Colonic mucosa (tissue), 4 donors: ENCODE measurements around the gene NOSIP. TPM values are rescaled to one million over a fixed set of nuclear protein-coding genes. Genes with fewer than 3 reads are reported as not detected.

Experiments
- DNase-seq: peaks from one replicate; pipeline ENCODE4 v3.0.0-alpha.2; 2020
- H3K27ac ChIP-seq: fragments of 200-600 bp; one replicate; pipeline ENCODE4 v1.8.0; 2021
- H3K27me3 ChIP-seq: fragments of 200-600 bp; one replicate; pipeline ENCODE4 v1.8.0; 2021
- H3K36me3 ChIP-seq: fragments of 200-600 bp; one replicate; pipeline ENCODE4 v1.8.0; 2021
- H3K4me1 ChIP-seq: fragments of 200-600 bp; one replicate; pipeline ENCODE4 v1.8.0; 2021; ENCODE audit warnings: mild to moderate bottlenecking
- H3K4me3 ChIP-seq: fragments of 200-600 bp; one replicate; pipeline ENCODE4 v1.8.0; 2021
- H3K9ac ChIP-seq, 2 donors: one replicate each; pipeline ENCODE4 v1.7.0; 2013; ENCODE audit warnings: control low read depth in 2 of 2, low read depth in 2 of 2, low read length in 2 of 2
- H3K9me3 ChIP-seq: fragments of 200-600 bp; one replicate; pipeline ENCODE4 v1.8.0; 2021
- CTCF ChIP-seq: fragments of 200-600 bp; IDR thresholded peaks from one replicate; pipeline ENCODE4 v1.8.0; 2022; ENCODE audit warnings: antibody characterized with exemption, mild to moderate bottlenecking
- intact Hi-C: fragments of 100-400 bp; cut with DNase I; formaldehyde crosslinking; loops from one replicate; pipeline ENCODE4 v1.14.1; 2022
- total RNA-seq, 2 donors: library from RNA; stranded (reverse); fragmentation: NEBNext Ultra II Directional in 1 of 2; extraction: Animal tissue kit (Norgen Biotek cat#: 25700) in 1 of 2; gene quantifications; one replicate each; pipeline ENCODE4 v1.2.1, GENCODE V29; 2021
- donor health status: healthy.
- donor health status: DM: no; HTN: no; CAD: no.
- donor health status: DM: no; HTN: no; CAD: no.

Gene NOSIP
- total RNA-seq, 2 donors from 2014 or later, result 63.2 to 91.2 TPM

- Histone ChIP-seq H3K4me1 (no peaks in the 10 kb centered on the region), H3K36me3 (peaks cover 5% of the 10 kb centered on the region), H3K27ac (peak within 1 kb of the TSS; percentile 91), H3K9me3 (no peaks in the 10 kb centered on the region), H3K9ac (peak within 1 kb of the TSS; percentile 92), H3K4me3 (peak within 1 kb of the TSS; percentile 74), H3K27me3 (no peaks in the 10 kb centered on the region)
- DNase-seq, result peak; percentile 65
- intact Hi-C loops, result loop anchor here (5.0 kb wide), 1 partner anchor 46 kb away; no protein-coding TSS in a partner anchor
- TF ChIP-seq CTCF, result no peak
Observed at GRCh38 chr19:49590971-49591730, 10.8 kb upstream of the NOSIP start, which contains the start of gene PRR12. Gene PRR12 (plus strand): TSS chr19:49591182. CDS start chr19:49591655, 473 bp downstream.

- H3K36me3 ChIP-seq, result peaks cover 5% of the 10 kb centered on the region
- no peaks in the 10 kb centered on the region for H3K27me3 ChIP-seq
- TF ChIP-seq CTCF, result no peak
- intact Hi-C loops, result loop anchor here (5.0 kb wide), 1 partner anchor 47 kb away; no protein-coding TSS in a partner anchor
- peak overlapping the region; percentile 86 to 92 for H3K9ac ChIP-seq
- H3K27ac ChIP-seq, result peak overlapping the region; percentile 91
- no peaks in the 10 kb centered on the region for H3K4me1 ChIP-seq
- DNase-seq, result peak; percentile 99
- H3K4me3 ChIP-seq, result peak overlapping the region; percentile 74
- H3K9me3 ChIP-seq, result no peaks in the 10 kb centered on the region
Observed at GRCh38 chr19:49590071-49590970, 10.0 kb upstream of the NOSIP start.

- H3K27me3 ChIP-seq, result no peaks in the 10 kb centered on the region
- H3K4me1 ChIP-seq, result no peaks in the 10 kb centered on the region
- H3K36me3 ChIP-seq, result no peaks in the 10 kb centered on the region
- no peak overlapping the region for H3K9ac ChIP-seq
- H3K27ac ChIP-seq, result peak overlapping the region; percentile 91
- TF ChIP-seq CTCF, result no peak
- intact Hi-C loops, result no loop called here
- DNase-seq, result no peak
- H3K9me3 ChIP-seq, result no peaks in the 10 kb centered on the region
- H3K4me3 ChIP-seq, result no peak overlapping the region
Observed at GRCh38 chr19:49589502-49589905, 9.1 kb upstream of the NOSIP start.

GRCh38 chr19:49588365-49589122 is 8.2 kb upstream of the NOSIP start:
- Histone ChIP-seq H3K36me3 (no peaks in the 10 kb centered on the region), H3K27ac (no peak overlapping the region), H3K9me3 (no peaks in the 10 kb centered on the region), H3K4me3 (no peak overlapping the region), H3K4me1 (no peaks in the 10 kb centered on the region), H3K27me3 (no peaks in the 10 kb centered on the region), H3K9ac (peak overlapping the region in 1 of 2 donors; percentile 7)
- no peak for TF ChIP-seq CTCF
- intact Hi-C loops, result no loop called here
- DNase-seq, result peak; percentile 22

GRCh38 chr19:49587227-49587626 is 6.9 kb upstream of the NOSIP start:
- no peak for DNase-seq
- no peaks in the 10 kb centered on the region for H3K4me1 ChIP-seq
- no peak for TF ChIP-seq CTCF
- H3K9ac ChIP-seq, result no peak overlapping the region
- no peaks in the 10 kb centered on the region for H3K9me3 ChIP-seq
- intact Hi-C loops, result no loop called here
- H3K27ac ChIP-seq, result no peak overlapping the region
- H3K4me3 ChIP-seq, result no peak overlapping the region
- no peaks in the 10 kb centered on the region for H3K27me3 ChIP-seq
- no peaks in the 10 kb centered on the region for H3K36me3 ChIP-seq
